ENCODE results near the gene ARID1B. TPM values are rescaled to one million over a fixed set of nuclear protein-coding genes. Genes with fewer than 3 reads are reported as not detected.

Gene ARID1B
- total RNA-seq, 1 donor from 2014 or later, result 79.1 TPM

DNA sequence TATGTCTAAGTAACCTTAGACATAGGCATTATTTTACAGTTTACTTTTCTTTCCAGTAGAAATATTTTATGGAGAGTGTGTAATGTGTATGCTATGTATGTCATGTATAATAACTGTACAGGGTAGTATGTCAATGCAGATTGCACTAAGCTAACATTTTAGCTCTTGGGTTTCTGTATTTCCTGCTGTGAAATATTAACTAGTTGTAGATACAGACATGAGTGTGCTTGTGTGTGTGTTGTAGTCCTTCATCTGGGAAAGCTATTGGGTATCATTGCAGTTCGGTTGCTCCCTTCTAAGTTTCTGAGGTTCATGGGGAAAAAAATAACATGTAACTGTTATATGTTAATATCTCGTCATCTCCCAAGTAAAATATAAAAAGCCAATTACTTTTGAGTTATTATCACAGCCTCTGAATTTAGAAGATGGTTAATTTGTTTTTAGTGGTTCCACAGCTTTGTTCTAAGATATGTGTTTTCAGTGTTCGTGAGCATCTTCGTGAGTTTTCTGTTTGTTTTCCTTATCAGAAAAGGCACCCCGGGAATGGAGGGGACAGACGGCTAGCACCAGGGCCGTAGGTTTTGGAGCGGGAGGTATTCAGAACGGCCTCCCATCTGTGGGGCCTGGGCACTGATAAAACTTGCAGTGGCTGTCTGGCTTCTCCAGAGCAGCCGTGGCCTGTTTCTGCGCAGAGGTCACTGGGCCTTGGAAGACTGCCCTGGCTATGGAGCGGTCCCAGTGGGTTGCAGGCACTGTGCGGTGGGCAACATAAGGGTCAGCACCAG, 215.0 kb downstream of the ARID1B start:
- Mint-ChIP-seq H3K4me1 (ENCODE audit: low read depth) (peaks cover 24% of the 10 kb centered on the region), H3K36me3 (ENCODE audit: low read depth) (no peaks in the 10 kb centered on the region), H3K9me3 (no peaks in the 10 kb centered on the region), H3K27ac (no peak overlapping the region), H3K4me3 (no peak overlapping the region), H3K27me3 (ENCODE audit: insufficient read depth) (no peaks in the 10 kb centered on the region)
- intact Hi-C loops (cut with micrococcal nuclease), result no loop called here
- no peak for DNase-seq (ENCODE audit: low spot score)

GRCh38 chr6:156993713-156994112, 216.5 kb downstream of the ARID1B start:
- H3K4me1 Mint-ChIP-seq (ENCODE audit: low read depth), result peaks cover 11% of the 10 kb centered on the region
- H3K27me3 Mint-ChIP-seq (ENCODE audit: insufficient read depth), result no peaks in the 10 kb centered on the region
- no peak overlapping the region for H3K27ac Mint-ChIP-seq
- intact Hi-C loops (cut with micrococcal nuclease), result no loop called here
- no peaks in the 10 kb centered on the region for H3K9me3 Mint-ChIP-seq
- H3K36me3 Mint-ChIP-seq (ENCODE audit: low read depth), result no peaks in the 10 kb centered on the region
- H3K4me3 Mint-ChIP-seq, result no peak overlapping the region
- DNase-seq (ENCODE audit: low spot score), result no peak

DNA sequence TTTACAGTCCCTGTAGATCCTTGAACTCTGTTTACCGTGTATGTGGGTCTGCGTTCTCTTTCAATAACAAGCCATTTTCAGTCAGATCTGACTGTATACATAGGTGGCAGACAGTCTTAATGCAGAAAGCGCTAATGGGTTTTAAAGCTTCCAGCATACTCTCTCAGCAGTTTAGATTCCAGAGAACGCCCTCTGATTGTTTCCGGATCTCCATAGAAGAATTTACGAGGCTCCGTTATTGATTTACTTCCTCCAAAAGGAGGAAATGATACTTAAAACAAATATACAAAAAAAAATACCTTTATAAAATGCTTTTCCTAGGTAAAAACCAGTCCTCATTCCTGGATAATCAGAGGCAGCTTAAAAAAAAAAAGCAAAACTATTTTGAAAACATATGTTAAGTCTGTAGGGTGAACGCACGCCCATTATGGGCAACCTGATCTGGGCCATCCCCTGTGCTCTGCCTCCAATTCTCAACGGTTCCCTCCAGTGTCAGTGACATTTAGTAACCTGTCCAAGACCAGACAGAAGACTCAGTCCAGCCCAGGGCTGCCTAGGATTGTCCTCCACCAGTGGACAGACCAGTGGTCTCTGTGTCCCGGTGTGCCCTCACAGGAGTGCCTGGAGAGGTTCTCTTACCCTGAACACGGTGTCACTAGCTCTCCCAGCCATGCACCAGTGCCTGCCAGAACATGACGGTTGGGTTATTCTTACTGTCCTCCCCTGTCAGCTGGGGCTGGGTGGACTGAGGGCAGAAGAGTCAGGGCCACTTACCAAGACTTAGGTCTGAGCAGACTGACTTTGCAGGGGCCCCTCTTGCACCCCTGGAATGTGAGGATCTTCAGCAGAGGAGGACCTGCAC, 217.3 kb downstream of the ARID1B start:
- no peaks in the 10 kb centered on the region for H3K36me3 Mint-ChIP-seq (ENCODE audit: low read depth)
- no peak overlapping the region for H3K4me3 Mint-ChIP-seq
- peaks cover 6% of the 10 kb centered on the region for H3K4me1 Mint-ChIP-seq (ENCODE audit: low read depth)
- H3K27me3 Mint-ChIP-seq (ENCODE audit: insufficient read depth), result no peaks in the 10 kb centered on the region
- DNase-seq (ENCODE audit: low spot score), result no peak
- intact Hi-C loops (cut with micrococcal nuclease), result no loop called here
- H3K9me3 Mint-ChIP-seq, result no peaks in the 10 kb centered on the region
- no peak overlapping the region for H3K27ac Mint-ChIP-seq

DNA sequence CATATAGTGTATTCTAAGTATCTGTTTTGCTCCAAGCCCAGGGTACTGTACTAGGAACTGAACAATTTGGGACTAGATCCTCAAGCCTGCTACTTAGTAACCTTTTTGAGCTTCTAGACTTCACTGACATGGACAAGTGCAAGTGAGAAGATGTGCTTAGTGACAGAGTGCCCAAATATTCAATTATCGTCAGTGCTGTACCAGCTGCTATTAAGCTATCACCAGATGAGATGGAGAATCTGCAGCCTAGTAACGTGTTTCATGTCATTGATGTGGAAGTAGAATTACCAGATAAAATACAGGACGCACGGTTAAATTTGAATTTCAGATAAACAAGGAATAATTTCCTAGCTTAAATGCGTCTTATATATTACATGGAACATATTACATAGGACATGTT, 218.3 kb downstream of the ARID1B start:
- Mint-ChIP-seq H3K9me3 (no peaks in the 10 kb centered on the region), H3K4me1 (ENCODE audit: low read depth) (peaks cover 6% of the 10 kb centered on the region), H3K27me3 (ENCODE audit: insufficient read depth) (no peaks in the 10 kb centered on the region), H3K27ac (no peak overlapping the region), H3K36me3 (ENCODE audit: low read depth) (no peaks in the 10 kb centered on the region), H3K4me3 (no peak overlapping the region)
- DNase-seq (ENCODE audit: low spot score), result no peak
- intact Hi-C loops (cut with micrococcal nuclease), result no loop called here

GRCh38 chr6:156996265-156996664, 219.1 kb downstream of the ARID1B start:
- H3K9me3 Mint-ChIP-seq, result no peaks in the 10 kb centered on the region
- intact Hi-C loops (cut with micrococcal nuclease), result no loop called here
- no peaks in the 10 kb centered on the region for H3K27me3 Mint-ChIP-seq (ENCODE audit: insufficient read depth)
- peaks cover 6% of the 10 kb centered on the region for H3K4me1 Mint-ChIP-seq (ENCODE audit: low read depth)
- no peak overlapping the region for H3K27ac Mint-ChIP-seq
- H3K36me3 Mint-ChIP-seq (ENCODE audit: low read depth), result no peaks in the 10 kb centered on the region
- DNase-seq (ENCODE audit: low spot score), result no peak
- no peak overlapping the region for H3K4me3 Mint-ChIP-seq

DNA sequence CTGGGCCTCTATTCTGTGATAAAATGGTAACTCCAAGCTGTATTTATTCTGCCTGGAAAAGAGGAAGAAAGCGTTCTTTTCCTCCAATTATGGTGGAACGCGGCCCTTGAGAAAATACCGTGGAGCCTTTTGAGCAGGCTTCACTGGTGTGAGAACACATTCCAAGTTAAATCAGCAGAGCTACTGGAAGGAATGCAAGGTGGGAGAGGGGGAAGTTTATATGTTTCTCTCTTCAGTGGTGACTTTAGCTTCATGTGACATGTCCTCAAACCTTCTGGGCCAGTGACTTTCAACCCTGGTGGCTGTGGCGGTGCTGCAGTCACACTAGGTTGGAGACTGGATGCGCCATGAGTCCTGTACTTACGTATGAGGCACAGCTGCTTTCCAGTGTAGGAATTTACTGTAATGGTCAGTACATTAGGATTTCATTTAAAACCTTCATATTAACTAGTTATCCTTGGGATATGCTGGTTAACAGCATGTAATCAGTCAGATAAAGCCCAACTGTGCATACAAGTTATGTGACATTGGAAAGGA, 221.7 kb downstream of the ARID1B start:
- Mint-ChIP-seq H3K27me3 (ENCODE audit: insufficient read depth) (peaks cover 2% of the 10 kb centered on the region), H3K9me3 (no peaks in the 10 kb centered on the region), H3K36me3 (ENCODE audit: low read depth) (peaks cover 3% of the 10 kb centered on the region), H3K27ac (no peak overlapping the region), H3K4me1 (ENCODE audit: low read depth) (peaks cover 7% of the 10 kb centered on the region), H3K4me3 (no peak overlapping the region)
- intact Hi-C loops (cut with micrococcal nuclease), result no loop called here
- DNase-seq (ENCODE audit: low spot score), result no peak

GRCh38 chr6:156999762-157000161, 222.6 kb downstream of the ARID1B start:
- Mint-ChIP-seq H3K27ac (no peak overlapping the region), H3K27me3 (ENCODE audit: insufficient read depth) (peaks cover 2% of the 10 kb centered on the region), H3K36me3 (ENCODE audit: low read depth) (peaks cover 3% of the 10 kb centered on the region), H3K9me3 (no peaks in the 10 kb centered on the region), H3K4me1 (ENCODE audit: low read depth) (peaks cover 7% of the 10 kb centered on the region), H3K4me3 (no peak overlapping the region)
- intact Hi-C loops (cut with micrococcal nuclease), result no loop called here
- no peak for DNase-seq (ENCODE audit: low spot score)

DNA sequence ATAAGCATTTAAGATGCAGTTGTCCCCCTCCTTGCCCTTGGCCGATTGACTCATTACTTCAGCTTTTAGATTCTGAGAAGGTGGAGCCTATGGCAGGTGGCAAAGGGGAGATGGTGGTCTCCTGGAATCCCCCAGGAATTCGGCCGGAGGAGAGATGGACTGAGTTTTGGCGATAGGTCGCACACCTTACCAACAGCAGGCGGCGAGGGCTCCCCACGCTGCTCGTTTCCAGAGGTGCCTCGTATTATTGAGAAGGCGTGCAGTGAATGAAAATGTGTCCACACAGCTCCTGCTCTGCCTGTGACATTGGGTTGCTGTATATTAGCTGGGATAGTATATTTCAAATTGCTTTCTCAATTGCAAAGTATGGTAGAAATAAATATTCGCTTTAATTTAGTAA, 224.5 kb downstream of the ARID1B start:
- H3K4me3 Mint-ChIP-seq, result no peak overlapping the region
- peaks cover 7% of the 10 kb centered on the region for H3K4me1 Mint-ChIP-seq (ENCODE audit: low read depth)
- peaks cover 3% of the 10 kb centered on the region for H3K36me3 Mint-ChIP-seq (ENCODE audit: low read depth)
- no peak overlapping the region for H3K27ac Mint-ChIP-seq
- DNase-seq (ENCODE audit: low spot score), result no peak
- no peaks in the 10 kb centered on the region for H3K9me3 Mint-ChIP-seq
- H3K27me3 Mint-ChIP-seq (ENCODE audit: insufficient read depth), result peaks cover 2% of the 10 kb centered on the region
- intact Hi-C loops (cut with micrococcal nuclease), result no loop called here

DNA sequence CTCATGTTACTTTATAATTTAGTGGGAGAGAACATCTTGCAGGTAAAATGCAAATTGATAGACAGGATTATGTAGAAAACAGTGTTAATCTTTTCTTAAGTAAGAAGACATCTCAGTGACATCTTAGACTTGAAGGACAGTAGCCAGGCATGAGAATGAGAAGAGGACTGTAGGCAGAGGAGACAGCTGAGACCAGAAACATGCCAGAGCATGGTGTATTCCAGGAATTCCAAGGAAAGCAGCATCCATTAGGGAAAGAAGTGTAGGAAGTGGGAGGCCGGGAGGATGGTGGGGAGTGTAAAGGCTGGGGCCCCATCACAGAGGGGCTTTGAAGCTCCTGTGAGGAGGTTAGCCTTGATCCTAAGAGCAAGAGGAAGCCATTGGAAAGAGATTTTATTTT, 225.6 kb downstream of the ARID1B start:
- Mint-ChIP-seq H3K36me3 (ENCODE audit: low read depth) (peaks cover 3% of the 10 kb centered on the region), H3K9me3 (no peaks in the 10 kb centered on the region), H3K27me3 (ENCODE audit: insufficient read depth) (peaks cover 2% of the 10 kb centered on the region), H3K4me1 (ENCODE audit: low read depth) (peaks cover 7% of the 10 kb centered on the region), H3K27ac (no peak overlapping the region), H3K4me3 (no peak overlapping the region)
- intact Hi-C loops (cut with micrococcal nuclease), result no loop called here
- no peak for DNase-seq (ENCODE audit: low spot score)

- Mint-ChIP-seq H3K27ac (no peak overlapping the region), H3K4me1 (ENCODE audit: low read depth) (peaks cover 22% of the 10 kb centered on the region), H3K27me3 (ENCODE audit: insufficient read depth) (peaks cover 2% of the 10 kb centered on the region), H3K9me3 (no peaks in the 10 kb centered on the region), H3K4me3 (no peak overlapping the region), H3K36me3 (ENCODE audit: low read depth) (peaks cover 3% of the 10 kb centered on the region)
- no peak for DNase-seq (ENCODE audit: low spot score)
- intact Hi-C loops (cut with micrococcal nuclease), result loop anchor here (5.0 kb wide), 1 partner anchor 49 kb away; no protein-coding TSS in a partner anchor
Observed at GRCh38 chr6:157005940-157006339, 228.8 kb downstream of the ARID1B start.

DNA sequence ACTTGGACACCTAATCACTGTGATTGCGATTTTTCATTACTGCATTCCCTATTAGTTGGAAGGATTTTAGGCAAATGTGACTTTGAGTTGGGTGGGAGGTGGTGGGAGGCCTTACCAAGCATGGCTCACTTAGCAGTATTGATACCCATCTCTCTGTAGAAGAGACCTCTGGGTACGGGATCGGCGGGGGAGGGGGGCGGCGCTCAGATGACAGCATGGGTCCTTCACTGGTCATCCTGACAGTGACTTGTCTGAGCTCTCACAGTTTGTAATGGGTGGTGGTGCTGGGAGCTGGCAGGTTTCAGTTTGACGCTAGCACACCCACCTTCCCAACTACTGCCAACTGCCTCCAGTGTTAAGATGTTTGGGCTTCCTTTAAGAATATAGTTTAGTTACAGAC, 231.4 kb downstream of the ARID1B start:
- H3K4me3 Mint-ChIP-seq, result no peak overlapping the region
- intact Hi-C loops (cut with micrococcal nuclease), result loop anchor here (5.0 kb wide), 1 partner anchor 51 kb away; no protein-coding TSS in a partner anchor
- no peaks in the 10 kb centered on the region for H3K9me3 Mint-ChIP-seq
- peaks cover 16% of the 10 kb centered on the region for H3K4me1 Mint-ChIP-seq (ENCODE audit: low read depth)
- no peak overlapping the region for H3K27ac Mint-ChIP-seq
- no peaks in the 10 kb centered on the region for H3K36me3 Mint-ChIP-seq (ENCODE audit: low read depth)
- H3K27me3 Mint-ChIP-seq (ENCODE audit: insufficient read depth), result no peaks in the 10 kb centered on the region
- DNase-seq (ENCODE audit: low spot score), result no peak

DNA sequence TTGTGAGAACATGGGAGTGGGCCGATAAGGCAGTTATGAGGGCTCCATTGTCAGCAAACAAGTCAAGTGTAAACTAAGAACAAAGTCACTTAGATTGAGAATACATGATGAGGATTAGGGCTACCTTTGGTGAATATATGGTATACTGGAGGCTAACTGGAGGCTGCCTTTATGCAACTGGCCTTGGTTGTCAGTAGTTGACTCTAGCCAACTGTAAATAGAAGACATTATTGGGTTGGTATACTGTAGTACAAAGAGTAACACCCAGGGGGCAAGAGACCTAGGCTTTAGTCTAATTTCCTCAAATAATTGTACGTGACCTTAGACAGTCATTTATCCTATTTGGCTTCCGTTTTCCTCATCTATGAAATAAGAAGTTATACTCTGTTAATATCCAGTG, 235.2 kb downstream of the ARID1B start:
- no peak for DNase-seq (ENCODE audit: low spot score)
- Mint-ChIP-seq H3K9me3 (no peaks in the 10 kb centered on the region), H3K4me3 (no peak overlapping the region), H3K4me1 (ENCODE audit: low read depth) (peaks cover 16% of the 10 kb centered on the region), H3K36me3 (ENCODE audit: low read depth) (no peaks in the 10 kb centered on the region), H3K27me3 (ENCODE audit: insufficient read depth) (no peaks in the 10 kb centered on the region), H3K27ac (no peak overlapping the region)
- intact Hi-C loops (cut with micrococcal nuclease), result no loop called here

All from activated T-helper 1 cell treated with anti-CD3 and anti-CD28 coated beads, Interleukin-12 subunit alpha, Interleukin-12 subunit beta, Interleukin-2, Interleukin-4 antibody, amounts not matched to agents 30 ng/mL and 10 ng/mL and 1 ng/mL, durations not matched to agents 14 hours and 24 hours and 36 hours (primary cell).